Ramos (cell line): ENCODE data around the gene CACNG3.

Experiments
- in situ Hi-C: fragments of 300-500 bp; cut with MboI; formaldehyde crosslinking; loops from one replicate; pipeline ENCODE4 v1.14.3; 2022; ENCODE audit warnings: low sequenced_read_pairs; ENCODE audit not compliant: unreplicated experiment

Gene CACNG3

GRCh38 chr16:24378999-24379398 is 122.9 kb downstream of the CACNG3 start:
- in situ Hi-C loops: no loop called here

GRCh38 chr16:24381470-24382118 is 125.5 kb downstream of the CACNG3 start:
- in situ Hi-C loops: no loop called here

- in situ Hi-C loops: no loop called here
Observed at GRCh38 chr16:24382762-24383407, 126.8 kb downstream of the CACNG3 start.

GRCh38 chr16:24394341-24394740 is 138.2 kb downstream of the CACNG3 start:
- in situ Hi-C loops: no loop called here

GRCh38 chr16:24396350-24397271 is 140.5 kb downstream of the CACNG3 start:
- in situ Hi-C loops: no loop called here

GRCh38 chr16:24409045-24409444 is 152.9 kb downstream of the CACNG3 start:
- in situ Hi-C loops: no loop called here
